HG03045 (cell line): ENCODE results near the gene PAX1.

ENCODE experiments used
- ATAC-seq: cut with Tn5 transposase; IDR thresholded peaks from one replicate; pipeline ENCODE4 v1.9.1; 2021; ENCODE audit warnings: mild to moderate bottlenecking, moderate library complexity; ENCODE audit not compliant: unreplicated experiment

Gene PAX1

DNA sequence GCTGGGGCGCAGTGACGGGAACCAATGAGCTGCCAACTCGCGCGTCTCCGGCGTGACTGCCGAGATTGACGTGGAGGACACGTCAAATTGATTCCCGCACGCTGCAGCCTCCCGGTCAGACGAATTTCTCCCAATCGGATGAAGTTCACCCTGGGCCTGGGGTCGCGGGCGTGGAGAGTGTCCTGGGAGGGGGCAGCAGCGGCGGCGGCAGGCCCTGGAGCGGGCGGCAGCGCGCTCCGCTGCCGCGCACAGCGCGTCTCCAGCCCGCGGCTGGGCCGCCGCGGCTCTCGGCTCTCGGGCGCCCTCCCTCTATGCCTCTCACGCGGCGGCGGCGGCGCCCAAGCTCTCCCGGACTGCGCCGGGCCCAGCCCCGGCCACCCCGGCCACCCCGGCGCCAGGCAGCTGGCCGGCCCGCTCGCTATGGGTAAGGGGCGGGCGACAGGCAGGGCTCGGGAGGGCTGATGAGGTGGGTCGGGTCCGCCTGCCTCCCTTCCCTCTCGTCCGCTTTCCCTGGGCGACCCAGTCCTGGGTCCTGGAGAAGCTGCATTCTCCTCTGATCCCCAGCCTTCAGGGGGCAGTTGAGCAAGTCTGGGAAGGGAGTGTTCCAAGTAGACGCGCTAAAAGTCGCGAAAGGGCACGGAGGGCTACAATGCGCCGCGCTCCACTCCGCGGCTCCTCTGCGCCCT lies at the start of gene PAX1:
TSS of gene PAX1 (plus strand) at position 90 of the 686 bp plus-strand sequence. CDS start at position 139, 49 bp downstream.
- no peak for ATAC-seq

DNA sequence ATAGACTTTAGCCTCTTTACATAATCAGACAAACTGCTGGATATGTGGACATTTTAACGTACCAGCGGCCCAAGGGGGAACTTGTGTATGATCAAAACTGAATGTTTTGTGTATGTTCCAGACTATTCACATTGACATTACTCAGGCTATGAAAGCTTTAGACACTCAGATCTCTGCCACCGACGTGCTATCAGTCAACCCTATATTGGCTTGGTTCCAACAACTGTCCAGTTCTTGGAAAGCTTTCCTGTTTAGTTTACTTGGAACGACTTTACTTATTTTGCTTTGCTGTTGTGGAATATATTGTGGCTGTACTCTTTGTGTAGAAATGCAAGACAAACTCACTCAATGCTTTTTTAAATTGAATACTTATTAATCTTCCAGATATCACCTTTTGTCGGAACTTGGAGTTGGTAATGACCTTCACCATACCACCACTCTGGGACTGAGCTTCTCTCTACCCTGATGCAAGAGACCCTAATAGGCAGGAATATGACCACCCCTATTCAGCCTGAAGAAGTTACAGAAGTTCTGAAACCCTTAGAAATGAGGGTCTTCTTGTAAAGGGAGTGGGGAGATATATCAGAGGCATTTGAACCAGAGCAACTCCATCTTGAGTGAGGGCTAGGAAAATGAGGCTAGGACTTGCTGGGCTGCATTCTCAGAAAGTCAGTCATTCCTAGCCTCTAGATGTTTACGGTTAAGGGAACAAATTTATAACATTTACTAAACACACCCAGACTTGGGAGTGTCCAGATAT lies 49.0 kb upstream of the PAX1 start:
- no peak for ATAC-seq

DNA sequence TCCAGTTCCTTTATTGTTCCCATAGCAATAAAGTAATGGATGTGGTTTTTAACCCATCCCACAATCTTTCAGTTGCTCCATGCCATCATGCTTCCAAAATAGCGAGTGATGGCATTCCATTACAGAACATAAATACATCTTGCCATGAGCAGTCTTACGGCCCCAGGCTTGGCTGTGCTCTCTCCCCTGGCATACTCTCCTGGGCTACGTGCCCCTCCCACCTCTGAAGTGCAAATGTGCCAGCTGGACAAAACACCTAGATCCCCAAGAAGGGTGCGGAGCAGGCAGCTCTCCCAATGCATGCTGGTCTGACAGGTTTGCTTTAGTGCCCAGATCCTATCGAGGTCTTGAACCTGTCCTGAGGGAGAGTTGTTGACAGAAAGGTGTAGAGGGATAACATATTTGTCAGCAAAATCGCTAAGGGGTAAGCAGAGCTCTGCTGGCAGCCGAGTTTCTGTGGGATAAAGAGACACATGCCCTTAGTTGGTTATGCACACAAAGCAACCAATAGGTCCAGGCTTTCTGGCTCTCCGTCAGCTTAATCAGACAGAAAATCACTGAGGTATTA lies 43.9 kb upstream of the PAX1 start:
- ATAC-seq = no peak

- no peak for ATAC-seq
Observed at GRCh38 chr20:21663465-21663864, 42.0 kb upstream of the PAX1 start.

GRCh38 chr20:21665687-21666446 lies 39.6 kb upstream of the PAX1 start:
- no peak for ATAC-seq

DNA sequence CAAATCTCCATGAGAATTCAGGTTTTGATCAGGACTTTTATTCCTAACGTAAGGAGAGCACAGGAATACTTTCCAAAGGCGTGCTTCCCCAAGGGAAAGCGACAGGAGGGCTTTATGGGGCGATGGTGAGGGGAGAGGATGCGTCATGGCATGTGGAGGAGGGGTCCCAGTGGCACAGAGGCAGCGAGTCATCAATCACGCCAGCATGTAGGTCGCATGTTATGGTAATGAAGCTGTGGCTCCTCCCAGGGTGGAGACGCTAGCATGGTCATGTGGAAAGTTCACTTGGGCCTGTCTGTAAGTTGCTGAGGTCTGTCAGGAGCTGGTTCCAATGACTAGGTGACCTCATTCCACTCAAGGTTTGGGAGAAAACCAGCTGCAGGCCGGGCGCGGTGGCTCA lies 35.3 kb upstream of the PAX1 start:
- ATAC-seq = no peak

DNA sequence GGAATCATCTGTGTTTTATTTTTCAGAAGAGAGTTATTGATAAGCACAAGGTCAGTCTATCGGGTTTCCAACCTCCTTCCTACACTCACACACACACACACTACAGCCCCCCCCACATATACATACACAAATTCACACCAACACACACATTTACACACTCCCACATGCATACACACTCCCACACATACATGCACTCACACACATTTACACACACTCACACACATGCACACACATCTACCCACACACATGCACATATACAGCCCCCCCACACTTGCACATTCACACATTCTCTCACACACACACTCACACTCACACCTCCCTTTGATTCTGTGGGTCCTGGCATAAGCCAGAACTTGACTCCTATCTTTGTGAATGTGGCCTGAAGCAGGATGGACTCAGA lies 34.5 kb upstream of the PAX1 start:
- no peak for ATAC-seq

DNA sequence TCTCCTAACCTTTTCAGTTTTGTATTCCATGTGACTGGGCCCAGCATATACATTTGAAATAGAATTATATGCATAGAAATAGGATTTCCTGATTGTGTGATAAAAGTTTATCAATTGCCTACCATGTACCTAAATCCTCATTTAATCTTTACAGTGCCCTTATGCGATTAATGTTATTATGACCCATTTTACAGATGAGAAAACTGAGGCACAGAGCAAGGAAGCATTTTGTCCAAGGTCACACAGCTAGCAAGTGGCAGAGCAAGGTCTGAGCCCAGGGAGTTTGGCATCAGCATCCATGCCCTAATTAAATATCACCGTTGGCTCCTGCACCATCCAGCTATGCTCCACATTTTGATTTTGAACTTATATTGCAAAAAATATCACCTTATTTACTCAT lies 28.2 kb upstream of the PAX1 start:
- ATAC-seq = no peak

- ATAC-seq = no peak
Observed at GRCh38 chr20:21677781-21678180, 27.7 kb upstream of the PAX1 start.

DNA sequence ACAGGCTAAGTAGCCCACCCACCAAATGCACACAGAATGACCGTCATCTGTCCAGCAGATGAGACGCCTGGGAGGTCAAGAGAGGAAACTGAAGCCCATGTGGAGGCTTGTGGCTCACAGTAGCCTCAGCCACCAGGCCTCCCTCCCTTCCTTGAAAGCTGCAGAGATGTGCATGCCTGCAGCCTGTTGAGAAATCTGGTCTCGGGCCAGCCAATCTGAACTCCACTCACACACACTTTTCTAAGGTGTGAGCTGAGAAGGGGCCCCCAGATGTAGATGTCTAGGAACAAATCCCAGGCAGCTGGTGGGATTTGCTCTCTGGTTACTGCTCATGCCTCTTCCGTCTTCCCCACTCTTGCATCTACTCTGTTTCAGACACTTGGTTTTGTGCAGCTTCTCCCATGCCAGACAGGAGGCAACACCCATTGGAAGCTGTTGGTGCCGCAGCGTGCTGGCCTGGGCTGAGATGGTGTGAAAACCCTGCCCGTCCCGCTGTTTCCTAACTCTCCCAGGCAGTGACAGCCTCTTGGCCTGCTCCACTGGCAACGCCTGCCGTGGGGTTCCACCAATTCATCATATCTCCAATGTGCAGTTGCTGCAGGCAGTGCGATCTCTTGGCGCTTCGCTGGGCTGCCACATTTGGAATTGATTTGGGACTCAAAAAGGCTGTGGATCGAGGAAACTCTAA lies 24.1 kb upstream of the PAX1 start:
- ATAC-seq = no peak

GRCh38 chr20:21681922-21682318 lies 23.5 kb upstream of the PAX1 start:
- ATAC-seq = no peak

DNA sequence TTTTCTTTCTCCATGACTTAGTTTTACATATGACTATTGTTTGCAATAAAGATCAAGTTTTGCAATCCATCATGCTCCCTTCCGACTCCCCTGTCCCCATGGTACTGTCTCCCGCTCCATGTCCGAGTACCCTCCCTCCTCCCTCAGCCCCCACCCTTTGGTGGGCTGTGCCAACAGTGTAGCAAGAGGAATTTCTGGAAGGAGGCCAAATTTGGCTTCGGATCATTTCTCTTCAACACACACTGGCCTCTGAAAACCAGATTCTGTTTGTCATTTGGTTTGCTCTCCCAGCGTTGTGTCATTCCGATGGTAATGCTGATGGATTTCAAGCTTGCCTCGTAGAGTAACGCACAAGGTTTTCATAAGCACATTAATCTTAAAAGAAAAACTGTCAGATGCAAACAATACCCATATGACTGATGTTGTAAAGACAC lies 22.9 kb upstream of the PAX1 start:
- no peak for ATAC-seq

DNA sequence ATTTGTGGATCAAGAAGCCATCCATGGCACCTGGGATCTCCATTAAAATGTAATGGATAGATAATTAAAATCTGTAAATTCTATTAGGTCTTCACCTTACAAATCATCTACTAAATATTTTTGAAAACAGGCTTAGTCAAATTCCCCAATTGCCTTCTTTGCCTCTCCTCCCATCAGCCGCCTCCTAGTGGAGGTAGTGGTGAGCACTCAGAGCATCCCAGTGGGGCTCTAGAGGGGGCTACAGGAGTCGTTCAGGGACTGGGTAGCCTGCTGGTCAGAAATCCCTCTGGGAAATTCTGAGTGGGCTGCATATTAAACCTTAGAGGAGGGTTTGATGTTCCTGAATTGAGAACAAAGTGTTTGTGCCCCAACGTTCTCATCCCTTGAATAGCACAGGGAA lies 20.8 kb upstream of the PAX1 start:
- ATAC-seq = no peak

DNA sequence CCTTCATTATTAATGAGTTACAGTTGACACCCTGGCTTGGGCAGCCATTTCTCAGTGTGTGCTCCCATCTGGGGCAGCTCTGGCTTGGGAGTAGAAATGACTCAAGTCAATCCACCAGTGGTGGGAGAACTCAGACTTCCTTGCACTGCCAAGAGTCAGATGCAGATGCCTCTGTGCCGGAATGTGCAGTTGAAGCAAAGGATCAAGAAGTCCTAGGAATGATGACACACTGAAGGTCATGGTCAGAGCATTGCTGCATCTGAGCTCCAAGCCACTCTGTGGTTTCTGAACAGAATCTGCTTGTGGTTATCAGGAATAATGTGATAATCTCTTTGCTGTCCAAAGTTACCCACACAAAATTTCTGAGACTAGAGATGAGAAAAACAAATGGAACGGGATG lies 19.5 kb upstream of the PAX1 start:
- no peak for ATAC-seq

DNA sequence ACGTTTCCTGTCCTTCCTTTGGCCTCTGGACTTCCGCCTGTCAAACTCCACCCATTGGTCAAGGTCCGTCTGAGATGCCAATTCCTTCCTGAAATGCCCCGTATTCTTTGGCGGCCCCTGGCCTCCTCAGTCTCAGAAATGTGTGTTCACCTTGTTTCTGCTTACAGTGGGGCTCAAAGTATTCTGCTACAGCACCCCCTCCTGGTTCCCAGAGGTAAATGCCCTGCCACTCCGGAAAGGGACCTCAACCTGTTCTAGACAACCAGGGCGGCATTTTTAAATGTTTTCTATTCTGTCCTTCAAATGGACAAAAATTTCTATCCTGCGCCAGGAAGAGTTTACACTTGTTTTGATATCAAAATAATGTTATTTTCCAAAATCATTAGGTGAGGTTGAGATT lies 12.1 kb upstream of the PAX1 start:
- no peak for ATAC-seq

DNA sequence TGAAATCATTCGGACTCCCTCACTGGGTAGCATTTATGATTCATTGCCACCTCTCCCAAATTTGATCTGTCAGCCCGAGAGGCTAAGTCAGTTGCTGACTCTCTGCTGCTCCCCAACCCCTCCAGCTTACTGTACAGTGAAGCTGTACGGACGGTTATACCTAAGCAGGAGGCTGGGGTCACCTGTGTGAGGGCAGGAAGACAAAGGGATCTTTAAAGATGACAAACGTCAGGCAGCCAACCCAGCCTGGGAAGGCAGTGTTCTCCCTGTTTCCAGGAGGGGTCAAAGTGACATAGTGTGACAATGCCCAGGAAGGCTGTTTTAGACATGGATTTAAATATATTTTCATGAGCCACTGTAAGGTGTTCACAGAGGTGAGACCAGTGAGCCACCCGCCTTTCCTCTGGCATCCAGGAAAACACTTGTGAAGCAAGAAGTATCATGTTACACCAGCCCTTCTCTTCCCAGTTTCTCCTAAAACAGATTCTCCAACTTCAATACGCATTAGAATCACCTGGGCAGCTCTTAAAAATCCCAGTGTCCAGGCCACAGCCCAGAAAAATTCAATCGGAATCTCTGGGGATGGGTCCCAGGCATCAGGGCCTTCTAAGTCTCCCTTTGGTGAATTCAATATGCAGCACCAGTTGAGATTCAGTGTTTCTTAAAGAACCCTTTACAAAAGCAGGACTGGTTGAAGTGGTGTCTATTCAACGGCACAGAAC lies 6.8 kb upstream of the PAX1 start:
- no peak for ATAC-seq

GRCh38 chr20:21699216-21699508 lies 6.3 kb upstream of the PAX1 start:
- no peak for ATAC-seq

DNA sequence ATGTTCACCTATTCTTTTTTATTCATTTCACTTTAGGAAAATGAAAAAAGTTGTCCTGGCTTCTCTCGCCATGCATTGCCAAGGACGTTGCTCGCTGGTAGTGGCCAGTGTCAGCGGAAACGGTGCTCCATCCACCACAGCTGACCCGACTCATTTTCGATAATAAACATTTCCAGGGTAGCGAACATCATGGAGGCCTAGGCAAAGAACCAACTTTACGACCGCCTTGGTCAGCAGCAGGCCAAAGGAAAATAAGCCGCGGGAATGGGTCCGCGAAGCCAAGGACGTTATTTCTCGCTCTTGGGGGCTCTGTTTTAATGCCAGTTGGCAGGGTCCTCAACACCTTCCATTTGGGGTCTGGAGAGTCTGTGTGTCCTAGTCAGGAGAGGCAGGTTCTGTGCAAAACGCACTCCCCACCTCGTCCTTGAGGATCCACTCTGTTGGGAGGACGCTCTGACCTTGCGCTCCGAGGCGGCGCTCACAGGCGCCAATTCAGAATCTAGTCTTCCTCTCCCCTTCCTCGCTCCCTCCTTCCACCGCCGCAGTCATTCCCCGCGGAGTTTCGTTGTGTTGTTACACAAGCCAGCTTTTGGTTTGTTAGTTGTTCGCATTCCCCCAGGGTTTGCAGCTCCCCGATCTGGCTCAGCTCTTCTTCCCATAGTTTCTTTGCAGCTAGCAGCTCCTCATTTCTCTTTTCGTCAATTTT lies 4.1 kb upstream of the PAX1 start:
- ATAC-seq = no peak

DNA sequence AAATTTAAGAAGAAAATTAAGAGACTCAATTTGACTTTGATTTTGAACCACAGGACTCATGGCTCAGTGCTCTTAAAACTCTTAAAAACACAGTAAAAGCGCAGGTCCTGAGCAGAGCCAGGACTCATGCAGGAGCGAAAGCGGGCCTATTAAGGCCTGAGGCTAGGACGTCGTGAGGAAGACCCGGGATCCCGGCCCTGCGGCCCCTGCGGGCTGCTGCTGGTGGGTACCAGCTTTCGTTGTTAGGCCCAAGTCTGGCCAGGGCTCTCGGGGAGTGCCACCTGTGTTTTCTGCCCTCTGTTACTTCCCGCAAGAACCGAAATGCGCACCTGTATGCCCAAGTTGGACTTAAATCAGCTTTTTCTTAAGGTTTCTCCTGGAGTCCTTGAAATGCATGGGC lies 3.4 kb upstream of the PAX1 start:
- ATAC-seq = no peak
